SK-N-DZ (cell line): ENCODE results near the gene SERPINF2.
"Not testable (repeated sequence)": the region's sequence is repeated elsewhere in the genome, so short reads cannot be mapped to it uniquely, and the experiment has no call there.

Experiments
- DNase-seq: peaks from one replicate; pipeline ENCODE4 v3.0.0-alpha.2; 2015; ENCODE audit warnings: low spot score

The SERPINF2 gene

GRCh38 chr17:1735418-1735817, 7.3 kb upstream of the SERPINF2 start:
- DNase-seq, result no peak

- DNase-seq, result no peak
Observed at GRCh38 chr17:1735834-1736347, 6.8 kb upstream of the SERPINF2 start.

GRCh38 chr17:1736348-1737281, 6.1 kb upstream of the SERPINF2 start:
- DNase-seq, result no peak

- DNase-seq, result no peak
Observed at GRCh38 chr17:1737531-1738291, 5.0 kb upstream of the SERPINF2 start.

GRCh38 chr17:1741899-1742298, 772 bp upstream of the SERPINF2 start:
- not testable (repeated sequence) for DNase-seq

GRCh38 chr17:1743088-1743439, 393 bp downstream of the SERPINF2 start:
- no peak for DNase-seq

GRCh38 chr17:1744551-1745512, 2.2 kb downstream of the SERPINF2 start:
- DNase-seq, result no peak

GRCh38 chr17:1745513-1746020, 2.9 kb downstream of the SERPINF2 start:
- no peak for DNase-seq

- no peak for DNase-seq
Observed at GRCh38 chr17:1746975-1747543, 4.4 kb downstream of the SERPINF2 start.

- no peak for DNase-seq
Observed at GRCh38 chr17:1750628-1751027, 8.0 kb downstream of the SERPINF2 start.

- no peak for DNase-seq
Observed at GRCh38 chr17:1752425-1753262, 10.0 kb downstream of the SERPINF2 start.

- DNase-seq, result no peak
Observed at GRCh38 chr17:1753767-1754429, 11.2 kb downstream of the SERPINF2 start.

- DNase-seq, result no peak
Observed at GRCh38 chr17:1754430-1755112, 11.9 kb downstream of the SERPINF2 start.

GRCh38 chr17:1755252-1755826, 12.7 kb downstream of the SERPINF2 start:
- no peak for DNase-seq

GRCh38 chr17:1755827-1756262, 13.2 kb downstream of the SERPINF2 start:
- DNase-seq, result peak; percentile 41

- DNase-seq, result no peak
Observed at GRCh38 chr17:1758807-1759206, 16.1 kb downstream of the SERPINF2 start.

- no peak for DNase-seq
Observed at GRCh38 chr17:1759529-1759928, 16.9 kb downstream of the SERPINF2 start.

GRCh38 chr17:1762233-1762900, 19.7 kb downstream of the SERPINF2 start:
- peak; percentile 65 for DNase-seq
